SK-N-SH (cell line): ENCODE measurements around the gene COBLL1. TPM values are rescaled to one million over a fixed set of nuclear protein-coding genes. Genes with fewer than 3 reads are reported as not detected.

ENCODE experiments used
- CTCF ChIA-PET: fragments of 300-600, 350-600 bp; formaldehyde crosslinking; extraction: SDS; loops from one replicate; lab custom pipeline; 2021; lab: Yijun Ruan, JAX
- POLR2A ChIA-PET: fragments of 350-600 bp; sonication (Branson Sonifier 250); formaldehyde crosslinking; extraction: SDS; loops from one replicate; lab custom pipeline; 2020; ENCODE audit warnings: antibody characterized with exemption, inconsistent platforms; lab: Yijun Ruan, JAX
- DNase-seq: peaks from one replicate; pipeline ENCODE4 v3.0.0; 2012
- H2AFZ ChIP-seq: fragments of 200-600 bp; sonication (generic); 2 replicates; pipeline ENCODE4 v1.8.1; 2016; ENCODE audit warnings: antibody characterized with exemption, mild to moderate bottlenecking, low read depth
- H3F3A ChIP-seq: fragments of 200-600 bp; sonication (generic); replicated peaks from 2 replicates; pipeline ENCODE3; 2016; ENCODE audit warnings: antibody characterized with exemption, mild to moderate bottlenecking; ENCODE audit not compliant: insufficient read depth
- H3K27ac ChIP-seq, 2 experiments: fragments of 200-500 bp in 1 of 2; fragments of 200-600 bp in 1 of 2; sonication (Bioruptor generic) in 1 of 2; sonication (generic), shearing (Covaris generic) in 1 of 2; 2 replicates each; pipeline versions ENCODE4 v1.5.1 to v1.6.1; 2014 to 2016; ENCODE audit warnings: low read depth in 2 of 2, inconsistent platforms in 1 of 2, low read length in 1 of 2, mild to moderate bottlenecking in 1 of 2, mixed read lengths in 1 of 2
- H3K27me3 ChIP-seq: fragments of 200-600 bp; sonication (generic), shearing (Covaris generic); 2 replicates; pipeline ENCODE4 v1.6.1; 2016; ENCODE audit warnings: mixed run types; ENCODE audit not compliant: insufficient read depth
- H3K36me3 ChIP-seq, 2 experiments: fragments of 200-500 bp in 1 of 2; fragments of 200-600 bp in 1 of 2; sonication (Bioruptor generic) in 1 of 2; sonication (generic) in 1 of 2; replicated peaks in 1 of 2; 2 replicates each; pipeline versions ENCODE3 to v1.5.1; 2014 to 2016; ENCODE audit warnings: low read length in 1 of 2, mild to moderate bottlenecking in 1 of 2; ENCODE audit not compliant: insufficient read depth in 2 of 2, control insufficient read depth in 1 of 2
- H3K4me1 ChIP-seq, 2 experiments: fragments of 200-500 bp in 1 of 2; fragments of 200-600 bp in 1 of 2; sonication (Bioruptor generic) in 1 of 2; sonication (generic), shearing (Covaris generic) in 1 of 2; 2 replicates each; pipeline versions ENCODE4 v1.5.1 to v1.6.1; 2014 to 2016; ENCODE audit warnings: low read depth in 1 of 2, low read length in 1 of 2, mixed run types in 1 of 2; ENCODE audit not compliant: insufficient read depth in 2 of 2, control insufficient read depth in 1 of 2
- H3K4me2 ChIP-seq: fragments of 200-600 bp; sonication (generic), shearing (Covaris generic); 2 replicates; pipeline ENCODE4 v1.6.1; 2017; ENCODE audit warnings: mixed run types
- H3K4me3 ChIP-seq, 2 experiments: fragments of 200-500 bp in 1 of 2; fragments of 200-600 bp in 1 of 2; sonication (Bioruptor generic) in 1 of 2; sonication (generic), shearing (Covaris generic) in 1 of 2; 2 replicates each; pipeline versions ENCODE4 v1.5.1 to v1.8.1; 2014 to 2016; ENCODE audit warnings: low read depth in 2 of 2, inconsistent platforms in 1 of 2, low read length in 1 of 2, mild to moderate bottlenecking in 1 of 2, mixed read lengths in 1 of 2, moderate library complexity in 1 of 2
- H3K79me2 ChIP-seq: fragments of 200-600 bp; sonication (generic); 2 replicates; pipeline ENCODE4 v1.8.1; 2017; ENCODE audit warnings: mild to moderate bottlenecking; ENCODE audit not compliant: insufficient read depth
- H3K9ac ChIP-seq: fragments of 200-600 bp; sonication (generic); 2 replicates; pipeline ENCODE4 v1.6.1; 2017; ENCODE audit warnings: mixed run types
- H3K9me2 ChIP-seq: fragments of 200-600 bp; sonication (generic); 2 replicates; pipeline ENCODE4 v1.6.1; 2017; ENCODE audit warnings: mixed run types
- H3K9me3 ChIP-seq: fragments of 200-600 bp; sonication (generic); 2 replicates; pipeline ENCODE4 v1.6.1; 2017; ENCODE audit warnings: mixed run types, mild to moderate bottlenecking, moderate library complexity
- H4K20me1 ChIP-seq: fragments of 200-600 bp; sonication (generic); 2 replicates; pipeline ENCODE4 v1.6.1; 2017; ENCODE audit warnings: mild to moderate bottlenecking, mixed run types; ENCODE audit not compliant: insufficient read depth
- ELF1 ChIP-seq: IDR thresholded peaks from 2 replicates; pipeline ENCODE4 v1.4.0; 2012
- EP300 ChIP-seq, 2 experiments: IDR thresholded peaks; 2 replicates each; pipeline versions ENCODE4 v1.4.0 to v1.6.1; 2012; ENCODE audit warnings: borderline replicate concordance in 1 of 2, low read depth in 1 of 2, low read length in 1 of 2
- FOSL2 ChIP-seq: IDR thresholded peaks from 2 replicates; pipeline ENCODE4 v1.4.0; 2012; ENCODE audit warnings: low read depth, mild to moderate bottlenecking, moderate library complexity, borderline replicate concordance
- FOXJ3 ChIP-seq: sonication (generic); formaldehyde crosslinking; IDR thresholded peaks from 2 replicates; pipeline ENCODE4 v1.5.1; 2020; ENCODE audit warnings: mild to moderate bottlenecking, missing genetic modification reagents
- JUND ChIP-seq: IDR thresholded peaks from 2 replicates; pipeline ENCODE4 v1.4.0; 2012
- NFIC ChIP-seq: IDR thresholded peaks from 2 replicates; pipeline ENCODE4 v1.4.0; 2012; ENCODE audit warnings: borderline replicate concordance
- PBX3 ChIP-seq: IDR thresholded peaks from 2 replicates; pipeline ENCODE4; 2012
- RAD21 ChIP-seq: IDR thresholded peaks from 2 replicates; pipeline ENCODE4 v1.6.1; 2012; ENCODE audit warnings: mild to moderate bottlenecking, low read length
- RCOR1 ChIP-seq: fragments of 150-350 bp; IDR thresholded peaks from 2 replicates; pipeline ENCODE4 v1.6.1; 2017; ENCODE audit warnings: antibody characterized with exemption, low read length
- REST ChIP-seq: IDR thresholded peaks from 2 replicates; pipeline ENCODE4 v1.6.1; 2012; ENCODE audit warnings: mild to moderate bottlenecking, low read depth, low read length, moderate library complexity
- RFX5 ChIP-seq: IDR thresholded peaks from 2 replicates; pipeline ENCODE4 v1.6.1; 2012; ENCODE audit warnings: mild to moderate bottlenecking, improper control_type of control experiment, low read length
- RXRA ChIP-seq: IDR thresholded peaks from 2 replicates; pipeline ENCODE4 v1.4.0; 2012; ENCODE audit warnings: low read depth, mild to moderate bottlenecking, borderline replicate concordance
- SIN3A ChIP-seq: IDR thresholded peaks from 2 replicates; pipeline ENCODE4 v1.6.1; 2012; ENCODE audit warnings: low read depth, mild to moderate bottlenecking, low read length, moderate library complexity, borderline replicate concordance
- TEAD4 ChIP-seq: IDR thresholded peaks from 2 replicates; pipeline ENCODE4 v1.4.0; 2012; ENCODE audit warnings: mild to moderate bottlenecking, borderline replicate concordance; ENCODE audit not compliant: insufficient read depth
- USF1 ChIP-seq: IDR thresholded peaks from 2 replicates; pipeline ENCODE4 v1.4.0; 2012; ENCODE audit warnings: low read depth, borderline replicate concordance
- USF2 ChIP-seq: fragments of 150-350 bp; IDR thresholded peaks from 2 replicates; pipeline ENCODE4 v1.6.1; 2017; ENCODE audit warnings: antibody characterized with exemption, low read length, low read depth, borderline replicate concordance
- ZBTB33 ChIP-seq: IDR thresholded peaks from 2 replicates; pipeline ENCODE4 v1.4.0; 2012; ENCODE audit warnings: low read depth, borderline replicate concordance
- WGBS: methylation state at CpG from one replicate; pipeline ENCODE4 v1.1.6; 2017; ENCODE audit warnings: low lambda C conversion rate; 5-methylcytosine and 5-hydroxymethylcytosine counted together
- polyA plus RNA-seq, 3 experiments: library from polyadenylated mRNA; depleted of rRNA; stranded (reverse); fragments of >200 nt; gene quantifications; 2 replicates each; pipeline ENCODE4 v1.2.3, GENCODE V29; 2012

COBLL1 gene
- polyA plus RNA-seq, 1 of the 3 experiments (the other 2 are of a cell fraction), result 3.1 TPM

- TF ChIP-seq REST (no peak), JUND (no peak), EP300 (IDR thresholded peaks at IDR 0.05; ENCODE audit: borderline replicate concordance in 1 of 2, low read depth in 1 of 2, low read length in 1 of 2) (no peak), NFIC (no peak), ELF1 (no peak), RFX5 (no peak), FOSL2 (no peak)
- TF ChIP-seq, all 33 proteins: peak for 0
Observed at GRCh38 chr2:164875334-164876205, 33.9 kb upstream of the COBLL1 start (continued).

- H3K9me2 ChIP-seq, result no peaks in the 10 kb centered on the region
- no peak for DNase-seq
- H3K27ac ChIP-seq, result no peak overlapping the region
- no peak overlapping the region for H3K9ac ChIP-seq
- H3K4me2 ChIP-seq, result no peak overlapping the region
- H4K20me1 ChIP-seq, result no peaks in the 10 kb centered on the region
- CTCF ChIA-PET, result interaction anchor here (1.1 kb wide), 1 partner anchor 31 kb away, joined by 6 read pairs; the partner anchor contains the start of gene COBLL1
- WGBS, result 81% methylated on average over 9 of the region's 9 CpGs
- no peaks in the 10 kb centered on the region for H3K36me3 ChIP-seq
- H3K27me3 ChIP-seq, result no peaks in the 10 kb centered on the region
- H3K79me2 ChIP-seq, result no peaks in the 10 kb centered on the region
- no peak overlapping the region for H3K4me3 ChIP-seq
- no peaks in the 10 kb centered on the region for H3K9me3 ChIP-seq
- POLR2A ChIA-PET, result no interaction called here
- no peak overlapping the region for H2AFZ ChIP-seq
- no peaks in the 10 kb centered on the region for H3K4me1 ChIP-seq
- no peaks in the 10 kb centered on the region for H3F3A ChIP-seq
- TF ChIP-seq SIN3A (no peak), USF1 (no peak), RXRA (no peak), TEAD4 (no peak), ZBTB33 (no peak), PBX3 (no peak), NFIC (no peak), RAD21 (no peak), RCOR1 (no peak), USF2 (no peak), FOXJ3 (CRISPR knock-in tag) (no peak)
Observed at GRCh38 chr2:164873210-164873908, 31.7 kb upstream of the COBLL1 start.
